Stimulated activated CD8-positive, alpha-beta memory T cell treated with anti-CD3 and anti-CD28 coated beads, Interleukin-7, amount 100 ng/mL, for 4 hours (primary cell): ENCODE results near the gene MRPL10.

Experiments
- DNase-seq, 2 donors: peaks; one replicate each; pipeline ENCODE4 v3.0.0-alpha.2; 2020; ENCODE audit warnings: low read depth in 2 of 2

The MRPL10 gene

DNA sequence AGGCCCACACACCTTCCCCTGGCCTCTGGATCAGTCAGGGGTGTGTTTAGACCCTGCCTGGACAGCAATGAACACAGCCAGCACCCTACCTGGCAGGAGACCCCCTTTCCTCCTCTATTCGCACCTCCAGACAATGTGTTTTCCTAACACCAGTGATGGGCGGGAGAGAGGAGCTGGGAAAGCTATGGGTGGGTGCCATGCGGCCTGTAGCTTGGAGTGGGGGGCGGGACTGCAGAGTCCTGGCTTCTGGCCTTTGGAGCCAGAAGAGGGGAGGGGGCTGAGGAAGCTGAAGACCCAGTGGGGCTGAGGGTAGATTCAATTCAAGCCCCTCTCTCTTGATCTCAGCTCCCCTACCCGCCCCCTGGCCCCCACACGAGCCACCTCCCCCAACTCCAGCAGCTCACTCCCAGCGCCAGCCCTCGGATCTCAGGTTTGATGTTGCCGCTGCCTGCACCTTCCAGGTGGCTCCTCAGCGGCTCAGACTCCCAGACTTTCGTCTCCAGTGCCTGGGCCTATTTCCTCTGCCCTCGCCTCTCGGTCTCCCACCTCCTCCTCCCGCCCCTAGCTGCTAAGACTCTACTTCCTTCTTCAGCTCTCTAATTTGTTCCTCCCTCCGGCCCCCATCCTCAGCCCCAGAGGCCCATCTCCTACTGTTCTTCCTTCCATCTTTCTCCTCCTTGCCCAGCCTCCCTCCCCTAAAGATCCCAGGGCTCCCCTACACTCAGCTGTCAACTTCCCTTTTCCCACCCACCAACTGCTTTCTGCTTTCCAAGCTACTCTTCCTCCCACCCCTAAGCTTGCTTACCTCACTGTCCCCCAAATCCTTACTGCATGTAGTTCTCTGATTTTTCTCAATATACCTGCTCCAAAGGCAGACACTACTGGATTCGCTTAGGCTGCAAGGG is 26.5 kb upstream of the MRPL10 start:
- no peak for DNase-seq

GRCh38 chr17:47856830-47857229 is 25.5 kb upstream of the MRPL10 start:
- no peak for DNase-seq

GRCh38 chr17:47855737-47856136 is 24.4 kb upstream of the MRPL10 start:
- DNase-seq, result no peak

GRCh38 chr17:47853616-47854015 is 22.3 kb upstream of the MRPL10 start:
- DNase-seq, result no peak

- no peak for DNase-seq
Measured at GRCh38 chr17:47852113-47852949, 21.0 kb upstream of the MRPL10 start.

DNA sequence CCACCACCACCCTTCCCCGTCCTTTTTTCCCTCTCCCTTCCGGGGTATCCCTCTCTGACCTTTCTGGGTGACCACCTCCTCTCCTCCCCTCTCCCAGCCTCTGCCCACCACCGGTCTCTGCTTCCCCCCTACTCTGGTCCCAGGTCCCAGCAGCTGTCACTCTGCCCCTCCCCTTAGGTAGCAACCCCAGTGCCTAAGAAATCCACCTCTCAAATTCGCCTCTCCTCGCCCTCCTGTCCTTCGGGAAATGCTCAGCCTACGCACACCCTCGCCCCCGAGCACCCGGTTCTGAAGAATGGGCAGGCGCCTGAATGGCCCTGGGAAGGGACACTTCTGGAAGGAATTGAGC is 20.4 kb upstream of the MRPL10 start:
- DNase-seq, result no peak

- DNase-seq, result peak; percentile 35 to 71
Measured at GRCh38 chr17:47850692-47851573, 19.6 kb upstream of the MRPL10 start, which contains the start of gene SP6. Gene SP6 (minus strand): TSS chr17:47851163. CDS start chr17:47848429, 2,734 bp downstream.

DNA sequence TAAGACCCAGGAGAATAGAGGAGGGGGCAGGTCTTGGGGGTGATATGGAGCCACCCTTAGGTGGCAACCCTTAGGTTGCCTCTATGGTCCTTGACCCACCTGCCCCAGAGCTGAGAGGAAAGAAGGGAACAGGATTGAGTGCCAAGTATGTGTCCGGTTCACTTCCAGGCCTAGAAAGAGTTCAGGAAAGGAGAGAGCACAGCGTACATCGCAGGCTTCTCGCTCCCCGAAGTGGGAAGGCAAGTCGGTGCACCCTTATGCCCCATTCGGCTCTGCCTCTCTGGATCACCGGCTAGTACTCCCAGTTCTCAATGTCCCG is 19.0 kb upstream of the MRPL10 start:
- no peak for DNase-seq

DNA sequence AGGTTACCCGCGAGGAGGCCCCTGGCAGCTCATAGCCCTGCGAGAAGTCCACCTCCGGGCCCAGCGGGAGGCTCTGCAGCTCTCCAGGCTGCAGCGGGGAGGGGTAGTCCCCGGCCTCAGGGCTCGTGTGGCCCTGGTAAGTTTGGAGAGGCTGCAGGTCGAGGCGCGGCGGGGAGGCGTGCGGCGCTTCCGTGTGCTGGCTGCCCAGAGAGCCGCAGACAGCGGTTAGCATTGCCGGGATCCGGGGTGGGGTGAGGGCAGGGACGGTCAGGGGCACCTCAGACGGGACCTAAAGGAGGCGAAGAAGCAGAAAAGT is 16.8 kb upstream of the MRPL10 start:
- no peak for DNase-seq

DNA sequence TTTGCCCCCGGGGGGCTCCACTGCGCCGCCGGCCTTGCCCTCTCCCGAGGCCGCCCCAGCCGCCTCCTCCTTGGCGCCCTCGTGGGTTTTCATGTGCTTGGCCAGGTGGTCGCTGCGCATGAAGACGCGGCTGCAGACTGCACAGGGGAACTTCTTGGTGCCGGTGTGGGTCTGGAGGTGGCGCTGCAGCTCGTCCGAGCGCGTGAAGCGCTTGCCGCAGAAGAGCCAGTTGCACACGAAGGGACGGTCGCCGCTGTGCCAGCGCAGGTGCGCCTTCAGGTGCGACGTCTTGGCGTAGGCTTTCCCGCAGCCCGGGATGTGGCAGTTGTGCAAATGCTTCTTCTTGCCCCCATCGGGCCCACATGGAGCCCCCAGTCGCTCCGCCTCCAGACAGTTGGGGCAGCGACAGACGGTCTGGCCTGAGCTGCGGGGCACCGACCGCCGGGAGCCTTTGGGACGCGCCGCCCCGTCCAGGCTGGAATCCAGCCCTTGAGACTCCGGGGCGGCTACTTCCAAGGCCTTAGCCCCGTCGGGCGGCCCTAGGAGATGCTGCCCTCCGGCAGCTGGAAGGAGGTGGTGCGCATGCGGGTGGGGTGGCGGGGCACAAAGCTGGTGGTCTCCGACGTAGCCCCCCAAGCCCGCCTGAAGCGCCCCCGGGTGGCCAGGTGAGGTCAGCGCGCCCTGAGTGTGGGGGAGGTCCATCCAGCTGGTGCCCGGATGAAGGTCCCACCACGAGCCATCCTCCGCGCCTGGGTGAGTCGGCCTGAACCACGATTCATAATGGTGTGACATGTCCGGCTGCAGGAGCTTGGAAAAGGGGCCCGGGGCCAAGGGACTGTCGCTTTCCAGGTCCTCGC is 16.2 kb upstream of the MRPL10 start:
- no peak for DNase-seq

DNA sequence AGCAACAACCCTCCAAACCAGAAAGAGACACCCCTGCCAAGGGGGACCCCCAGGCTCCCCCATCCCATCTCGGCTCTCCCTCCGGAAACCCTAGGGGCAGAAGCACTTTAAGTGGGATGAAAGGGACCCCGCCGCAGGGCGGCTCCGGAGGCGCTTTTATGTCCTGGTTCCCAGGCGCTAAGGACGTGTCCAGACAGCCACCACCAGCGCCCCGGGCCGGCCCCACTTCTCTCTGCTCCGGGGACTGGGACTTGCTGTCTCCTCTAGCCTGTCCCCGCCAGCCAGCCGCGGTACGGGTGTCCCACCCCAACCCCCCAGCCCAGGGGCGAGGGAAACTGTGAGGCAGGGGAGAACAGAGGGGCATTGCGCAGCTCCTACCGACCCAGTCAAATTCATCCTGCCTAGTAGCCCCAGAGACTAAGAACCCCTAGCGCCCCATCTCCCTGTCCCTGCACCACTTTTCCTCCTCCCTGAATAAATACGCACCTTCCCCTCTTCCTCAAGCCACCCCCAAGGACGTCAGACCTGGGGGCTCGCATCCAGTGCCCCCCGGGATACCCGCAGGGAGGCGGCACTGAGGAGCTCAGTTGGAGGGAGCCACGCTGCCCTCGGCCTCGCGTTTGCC is 15.5 kb upstream of the MRPL10 start:
- DNase-seq, result no peak

GRCh38 chr17:47845716-47846075 is 14.4 kb upstream of the MRPL10 start:
- no peak for DNase-seq

DNA sequence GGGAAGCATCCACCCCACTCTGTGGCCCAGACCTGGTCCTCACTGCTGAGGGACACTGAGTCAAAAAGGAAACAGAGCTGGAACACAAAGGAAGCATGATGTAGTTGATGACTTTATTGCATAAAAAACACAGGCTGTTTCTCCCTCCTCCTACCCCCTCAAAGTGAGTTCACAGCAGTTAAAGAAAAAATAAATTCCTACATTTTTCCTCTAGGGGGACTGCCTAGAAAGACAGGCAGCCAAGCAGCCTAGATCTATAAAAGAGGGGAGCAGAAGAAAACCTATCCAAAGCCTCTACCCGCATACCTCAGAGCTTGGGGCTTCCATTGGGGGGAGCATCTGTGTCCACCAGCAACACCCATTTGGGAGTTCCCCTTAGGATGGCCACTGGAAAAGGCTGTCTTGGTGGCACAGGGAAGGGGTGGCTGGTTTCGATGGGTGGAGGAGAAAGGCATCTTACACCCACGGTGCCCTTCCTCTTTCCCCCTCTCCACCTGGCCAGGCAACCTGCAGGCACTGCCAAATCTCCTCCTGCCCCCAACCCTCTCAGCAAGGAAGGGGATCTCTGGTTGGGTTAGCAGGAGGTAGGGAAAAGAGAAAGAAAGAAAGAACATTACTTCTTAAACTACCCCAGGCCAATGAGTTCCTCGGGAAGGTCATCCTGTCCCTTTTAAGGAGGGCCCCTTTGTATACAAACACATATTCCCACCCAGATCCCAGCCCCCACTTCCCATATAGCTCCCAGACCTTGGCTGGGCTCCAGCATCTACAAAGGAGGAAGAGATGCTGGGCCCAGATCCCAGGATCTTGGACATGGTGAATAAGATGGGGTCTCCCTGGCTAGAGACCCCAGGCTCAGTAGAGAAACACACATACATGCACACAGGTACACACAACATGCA is 13.7 kb upstream of the MRPL10 start:
- DNase-seq, result no peak

- no peak for DNase-seq
Measured at GRCh38 chr17:47844227-47844626, 12.9 kb upstream of the MRPL10 start.

DNA sequence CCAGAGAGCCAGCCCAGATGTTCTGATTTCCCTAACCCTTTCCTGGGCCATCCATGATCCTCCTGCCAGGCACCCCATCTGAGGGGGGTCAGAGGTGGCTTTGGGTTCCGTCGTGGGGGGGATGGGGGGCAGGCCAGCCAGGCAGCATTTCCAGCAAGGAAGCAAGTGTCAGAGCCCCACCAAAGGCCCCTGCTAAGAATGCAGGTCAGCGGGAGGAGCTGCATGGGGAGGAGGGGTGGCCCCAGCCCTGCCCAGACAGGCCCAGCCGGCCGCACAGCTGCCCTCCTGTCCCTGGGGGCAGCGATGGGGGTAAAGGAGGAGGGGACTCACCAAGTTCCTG is 12.0 kb upstream of the MRPL10 start:
- no peak for DNase-seq

DNA sequence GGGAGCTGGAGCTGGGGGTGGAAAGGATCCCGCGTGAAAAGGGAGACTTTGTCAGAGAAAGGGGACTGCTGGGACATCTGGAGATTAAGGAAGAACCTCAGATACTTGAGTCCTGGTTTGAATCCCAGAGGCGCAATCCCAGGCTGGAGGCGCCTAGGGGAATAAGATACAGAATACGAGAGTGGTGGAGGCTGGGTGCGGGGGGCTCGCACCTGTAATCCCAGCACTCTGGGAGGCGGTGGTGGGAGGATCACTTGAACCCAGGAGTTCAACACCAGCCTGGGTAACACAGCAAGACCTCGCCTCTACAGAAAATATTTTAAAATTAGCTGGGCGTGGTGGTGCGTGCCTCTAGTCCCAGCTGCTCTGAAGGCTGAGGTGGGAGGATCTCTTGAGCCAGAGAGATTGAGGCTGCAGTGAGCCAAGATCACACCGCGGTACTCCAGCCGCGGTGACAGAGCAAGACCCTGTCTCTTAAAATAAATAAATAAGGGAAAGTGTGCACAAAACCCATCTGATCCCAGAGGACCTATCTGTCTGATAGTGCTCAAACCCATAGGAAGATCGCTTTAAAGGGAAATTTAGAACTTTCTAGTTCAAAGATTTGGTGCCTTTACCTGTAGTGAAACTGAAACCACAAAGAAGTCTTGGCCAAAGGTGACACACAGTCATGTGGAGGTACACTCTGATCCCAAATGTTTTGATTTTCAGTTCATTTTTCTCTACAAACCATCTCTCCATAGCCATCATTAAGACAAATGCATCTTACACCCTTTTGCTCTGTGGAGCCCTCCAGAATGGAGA is 10.3 kb upstream of the MRPL10 start:
- no peak for DNase-seq

GRCh38 chr17:47840742-47841487 is 9.6 kb upstream of the MRPL10 start, which contains the start of gene SCRN2:
Gene SCRN2 (minus strand): TSS chr17:47841273. CDS start chr17:47840843, 430 bp downstream.
- DNase-seq, result peak; percentile 57 to 74
